GM12801 (cell line): Measurements from ENCODE around the gene TUBG1.

Source experiments
- TF ChIP-seq, protein P1 (sequence below): IDR thresholded peaks from one replicate; pipeline ENCODE4 v1.5.1; 2011; ENCODE audit warnings: control low read depth; ENCODE audit not compliant: insufficient read length; ENCODE audit errors: extremely low read depth

TUBG1 gene

DNA sequence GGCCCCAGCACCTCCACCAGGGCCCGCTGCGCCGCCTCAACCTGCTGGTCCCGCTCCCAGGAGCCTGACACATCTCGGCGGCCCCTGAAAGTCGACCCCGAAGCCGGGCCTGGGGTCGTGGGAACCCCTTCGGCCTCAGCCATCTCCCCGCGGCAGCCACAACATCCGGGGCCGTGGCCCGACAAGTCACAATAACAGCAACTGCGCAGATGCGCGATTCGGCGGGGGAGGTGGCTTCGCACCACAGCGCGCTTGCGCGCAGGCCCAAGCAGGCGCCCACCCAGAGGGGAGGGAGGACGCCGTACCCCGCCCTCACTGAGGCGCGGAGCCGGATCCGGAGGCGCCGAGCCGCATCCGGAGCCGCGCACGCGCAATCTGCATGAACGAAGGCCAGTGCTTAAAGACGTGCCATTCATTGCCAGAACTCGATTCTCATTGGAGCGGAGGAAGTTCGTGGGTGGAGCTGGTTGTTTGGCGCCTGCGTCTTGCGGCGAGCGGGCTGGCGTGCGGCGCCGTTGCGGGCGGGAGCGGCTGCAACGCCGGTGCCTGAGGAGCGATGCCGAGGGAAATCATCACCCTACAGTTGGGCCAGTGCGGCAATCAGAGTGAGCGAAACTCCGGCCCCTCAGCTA is at the start of gene TUBG1, which contains the start of gene RETREG3:
Gene TUBG1 (plus strand): TSS at position 502 of the 632 bp plus-strand sequence. CDS start 55 bp downstream, at position 557.
Gene RETREG3 (minus strand): TSS at position 193 of the 632 bp plus-strand sequence. CDS start 50 bp downstream, at position 143.
- TF ChIP-seq, protein P1, sequence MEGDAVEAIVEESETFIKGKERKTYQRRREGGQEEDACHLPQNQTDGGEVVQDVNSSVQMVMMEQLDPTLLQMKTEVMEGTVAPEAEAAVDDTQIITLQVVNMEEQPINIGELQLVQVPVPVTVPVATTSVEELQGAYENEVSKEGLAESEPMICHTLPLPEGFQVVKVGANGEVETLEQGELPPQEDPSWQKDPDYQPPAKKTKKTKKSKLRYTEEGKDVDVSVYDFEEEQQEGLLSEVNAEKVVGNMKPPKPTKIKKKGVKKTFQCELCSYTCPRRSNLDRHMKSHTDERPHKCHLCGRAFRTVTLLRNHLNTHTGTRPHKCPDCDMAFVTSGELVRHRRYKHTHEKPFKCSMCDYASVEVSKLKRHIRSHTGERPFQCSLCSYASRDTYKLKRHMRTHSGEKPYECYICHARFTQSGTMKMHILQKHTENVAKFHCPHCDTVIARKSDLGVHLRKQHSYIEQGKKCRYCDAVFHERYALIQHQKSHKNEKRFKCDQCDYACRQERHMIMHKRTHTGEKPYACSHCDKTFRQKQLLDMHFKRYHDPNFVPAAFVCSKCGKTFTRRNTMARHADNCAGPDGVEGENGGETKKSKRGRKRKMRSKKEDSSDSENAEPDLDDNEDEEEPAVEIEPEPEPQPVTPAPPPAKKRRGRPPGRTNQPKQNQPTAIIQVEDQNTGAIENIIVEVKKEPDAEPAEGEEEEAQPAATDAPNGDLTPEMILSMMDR: no peak

DNA sequence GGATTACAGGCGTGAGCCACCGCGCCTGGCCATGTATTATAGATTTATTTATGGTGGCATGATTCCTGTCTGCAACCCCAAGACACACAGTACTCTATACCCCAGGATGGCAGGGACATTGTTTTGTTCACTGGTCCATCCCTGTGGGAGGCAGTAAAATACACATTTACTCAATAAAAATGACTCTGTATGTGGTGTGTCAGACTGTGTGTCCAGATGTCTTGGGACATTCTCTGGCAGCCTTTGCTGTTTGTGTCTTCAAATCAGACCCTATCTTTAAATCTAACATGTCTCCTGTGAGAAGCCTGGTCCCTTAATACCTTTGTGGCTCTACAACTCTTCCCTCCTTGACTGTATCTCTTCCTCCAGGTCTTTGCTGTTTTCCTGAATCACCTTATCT is 49.2 kb upstream of the TUBG1 start:
- TF ChIP-seq, protein P1: no peak

DNA sequence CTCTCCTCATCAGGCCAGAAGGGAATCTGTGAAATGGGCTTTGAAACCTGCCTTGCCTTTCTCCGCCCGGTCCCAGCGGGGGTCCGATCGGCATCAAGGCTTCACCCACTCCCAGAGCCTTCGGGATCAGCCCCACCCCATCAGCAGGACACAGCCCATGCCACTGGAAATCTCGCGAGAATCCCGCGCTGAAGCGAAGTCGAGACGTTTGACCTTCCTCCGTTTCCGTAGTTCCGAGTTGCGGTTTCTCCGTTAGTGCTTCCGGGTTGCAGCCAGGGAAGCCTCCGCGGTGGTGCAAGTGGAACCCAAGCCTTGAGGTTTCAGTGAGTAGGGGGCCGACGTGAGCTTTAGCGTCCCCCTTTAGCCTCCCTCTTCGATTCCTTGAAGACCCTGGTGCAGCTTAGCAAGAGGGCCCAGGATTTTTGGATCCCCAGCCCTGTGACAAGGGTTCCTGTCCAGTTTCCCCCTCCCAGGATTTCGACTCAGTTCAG is 47.5 kb upstream of the TUBG1 start, which contains the start of gene COASY:
Gene COASY (plus strand): TSS at position 252 of the 491 bp plus-strand sequence. CDS start 475 bp downstream, outside the sequence.
- TF ChIP-seq, protein P1: no peak

DNA sequence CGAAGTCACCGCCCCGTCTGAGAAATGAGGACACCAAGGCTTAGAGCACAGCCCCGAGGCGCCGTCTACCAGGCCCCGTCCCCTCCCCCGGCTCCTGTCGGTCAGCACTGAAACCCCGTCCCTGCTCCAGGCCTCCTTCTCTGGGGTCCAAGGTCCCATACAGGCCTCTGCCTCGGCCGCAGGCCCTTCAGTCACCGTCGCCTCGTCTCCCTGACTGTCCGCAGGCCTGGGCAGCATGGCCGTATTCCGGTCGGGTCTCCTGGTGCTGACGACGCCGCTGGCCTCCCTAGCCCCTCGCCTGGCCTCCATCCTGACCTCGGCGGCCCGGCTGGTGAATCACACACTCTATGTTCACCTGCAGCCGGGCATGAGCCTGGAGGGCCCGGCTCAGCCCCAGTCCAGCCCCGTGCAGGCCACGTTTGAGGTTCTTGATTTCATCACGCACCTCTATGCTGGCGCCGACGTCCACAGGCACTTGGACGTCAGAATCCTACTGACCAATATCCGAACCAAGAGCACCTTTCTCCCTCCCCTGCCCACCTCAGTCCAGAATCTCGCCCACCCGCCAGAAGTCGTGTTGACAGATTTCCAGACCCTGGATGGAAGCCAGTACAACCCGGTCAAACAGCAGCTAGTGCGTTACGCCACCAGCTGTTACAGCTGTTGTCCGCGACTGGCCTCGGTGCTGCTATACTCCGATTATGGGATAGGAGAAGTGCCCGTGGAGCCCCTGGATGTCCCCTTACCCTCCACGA is 46.9 kb upstream of the TUBG1 start:
- TF ChIP-seq, protein P1: no peak

DNA sequence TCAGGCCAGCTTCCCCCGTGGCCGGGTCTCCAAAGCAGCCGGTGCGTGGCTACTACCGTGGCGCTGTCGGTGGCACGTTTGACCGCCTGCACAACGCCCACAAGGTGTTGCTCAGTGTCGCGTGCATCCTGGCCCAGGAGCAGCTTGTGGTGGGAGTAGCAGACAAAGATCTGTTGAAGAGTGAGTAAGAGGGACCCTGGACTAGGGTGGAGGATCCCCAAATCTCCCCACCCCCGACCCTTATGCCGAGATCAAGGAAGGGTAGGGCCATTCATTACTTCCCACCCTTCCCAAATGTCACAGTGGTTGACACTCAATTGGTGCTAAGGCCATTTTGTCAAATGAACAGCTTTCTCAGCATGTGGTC is 46.4 kb upstream of the TUBG1 start:
- TF ChIP-seq, protein P1: no peak

DNA sequence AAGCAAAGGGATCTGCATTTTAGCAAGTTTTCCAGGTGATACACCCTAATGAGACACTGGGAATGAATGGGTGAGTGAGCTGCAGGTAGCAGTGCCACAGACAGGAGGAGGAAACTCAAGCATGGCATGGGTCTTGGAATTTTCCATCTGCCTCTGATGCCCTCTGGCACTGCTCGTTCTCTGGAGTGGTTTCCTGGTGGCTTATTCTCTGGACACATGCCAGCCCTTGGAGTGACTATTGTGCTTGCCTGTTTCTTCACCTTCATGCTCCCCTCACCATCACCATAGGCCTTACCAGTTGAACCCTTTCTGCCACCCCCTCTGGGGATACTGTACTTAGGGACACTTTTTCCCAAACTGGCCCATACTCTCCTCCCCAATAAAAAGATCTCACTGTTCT is 45.9 kb upstream of the TUBG1 start:
- TF ChIP-seq, protein P1: no peak

DNA sequence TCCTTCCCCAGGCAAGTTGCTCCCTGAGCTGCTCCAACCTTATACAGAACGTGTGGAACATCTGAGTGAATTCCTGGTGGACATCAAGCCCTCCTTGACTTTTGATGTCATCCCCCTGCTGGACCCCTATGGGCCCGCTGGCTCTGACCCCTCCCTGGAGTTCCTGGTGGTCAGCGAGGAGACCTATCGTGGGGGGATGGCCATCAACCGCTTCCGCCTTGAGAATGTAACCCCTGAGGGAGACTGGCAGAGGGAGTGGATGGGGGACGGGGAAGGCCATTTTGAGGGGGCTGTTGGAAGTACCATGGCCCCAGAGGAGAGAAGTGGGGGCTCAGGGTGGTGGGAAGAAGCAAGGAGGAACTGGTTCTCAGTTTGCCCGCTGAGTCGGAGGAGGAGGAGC is 45.5 kb upstream of the TUBG1 start:
- TF ChIP-seq, protein P1: no peak
